Measurements from ENCODE around the gene PCED1B.

The PCED1B gene

GRCh38 chr12:47149146-47149545, 69.7 kb downstream of the PCED1B start:
- no peak overlapping the region for H3K4me3 ChIP-seq (replicated peaks; ENCODE audit: low read depth, low read length)
- TF ChIP-seq, protein P1, sequence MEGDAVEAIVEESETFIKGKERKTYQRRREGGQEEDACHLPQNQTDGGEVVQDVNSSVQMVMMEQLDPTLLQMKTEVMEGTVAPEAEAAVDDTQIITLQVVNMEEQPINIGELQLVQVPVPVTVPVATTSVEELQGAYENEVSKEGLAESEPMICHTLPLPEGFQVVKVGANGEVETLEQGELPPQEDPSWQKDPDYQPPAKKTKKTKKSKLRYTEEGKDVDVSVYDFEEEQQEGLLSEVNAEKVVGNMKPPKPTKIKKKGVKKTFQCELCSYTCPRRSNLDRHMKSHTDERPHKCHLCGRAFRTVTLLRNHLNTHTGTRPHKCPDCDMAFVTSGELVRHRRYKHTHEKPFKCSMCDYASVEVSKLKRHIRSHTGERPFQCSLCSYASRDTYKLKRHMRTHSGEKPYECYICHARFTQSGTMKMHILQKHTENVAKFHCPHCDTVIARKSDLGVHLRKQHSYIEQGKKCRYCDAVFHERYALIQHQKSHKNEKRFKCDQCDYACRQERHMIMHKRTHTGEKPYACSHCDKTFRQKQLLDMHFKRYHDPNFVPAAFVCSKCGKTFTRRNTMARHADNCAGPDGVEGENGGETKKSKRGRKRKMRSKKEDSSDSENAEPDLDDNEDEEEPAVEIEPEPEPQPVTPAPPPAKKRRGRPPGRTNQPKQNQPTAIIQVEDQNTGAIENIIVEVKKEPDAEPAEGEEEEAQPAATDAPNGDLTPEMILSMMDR (IDR thresholded peaks at IDR 0.05; ENCODE audit: low read length, missing control alignments) = no peak
- no peak for DNase-seq (ENCODE audit: low read depth)

GRCh38 chr12:47152095-47152494, 72.7 kb downstream of the PCED1B start:
- DNase-seq (ENCODE audit: low read depth) = no peak
- H3K4me3 ChIP-seq (replicated peaks; ENCODE audit: low read depth, low read length) = no peak overlapping the region
- TF ChIP-seq, protein P1 (IDR thresholded peaks at IDR 0.05; ENCODE audit: low read length, missing control alignments) = no peak

DNA sequence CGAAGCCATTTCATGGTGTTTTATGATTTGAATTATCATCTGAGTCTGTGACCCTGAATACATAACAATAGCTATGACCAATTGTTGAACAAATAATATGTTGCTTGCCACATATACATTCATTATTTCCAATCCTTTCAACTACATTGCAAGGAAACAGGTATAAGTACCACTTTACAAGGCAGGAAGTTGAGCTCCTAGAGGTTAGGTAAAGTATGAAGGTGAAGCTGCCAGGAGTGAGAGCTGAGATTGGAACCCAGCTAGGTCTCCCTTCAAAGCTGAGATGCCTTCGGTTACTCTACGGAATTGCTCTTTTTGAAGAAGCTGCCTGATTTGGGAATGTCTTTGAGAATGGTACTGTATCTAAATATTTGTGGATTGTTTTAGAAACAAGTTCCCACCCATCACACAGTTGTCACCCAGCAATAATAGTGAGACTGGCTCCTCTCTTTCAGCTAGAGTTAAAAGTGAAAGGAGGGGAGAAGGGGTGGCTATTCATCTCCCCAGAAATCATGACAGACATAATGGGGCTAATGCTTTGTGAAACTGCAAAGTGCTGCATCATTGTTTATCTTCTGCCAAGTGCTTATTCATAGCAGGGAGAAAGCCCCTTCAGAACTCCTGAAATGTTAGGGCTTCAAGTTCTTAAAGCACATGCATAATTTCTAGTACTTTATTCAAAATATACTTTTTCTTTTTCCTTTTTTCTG, 76.2 kb downstream of the PCED1B start:
- H3K4me3 ChIP-seq (replicated peaks; ENCODE audit: low read depth, low read length) = no peak overlapping the region
- TF ChIP-seq, protein P1 (IDR thresholded peaks at IDR 0.05; ENCODE audit: low read length, missing control alignments) = no peak
- DNase-seq (ENCODE audit: low read depth) = peak; percentile 84

DNA sequence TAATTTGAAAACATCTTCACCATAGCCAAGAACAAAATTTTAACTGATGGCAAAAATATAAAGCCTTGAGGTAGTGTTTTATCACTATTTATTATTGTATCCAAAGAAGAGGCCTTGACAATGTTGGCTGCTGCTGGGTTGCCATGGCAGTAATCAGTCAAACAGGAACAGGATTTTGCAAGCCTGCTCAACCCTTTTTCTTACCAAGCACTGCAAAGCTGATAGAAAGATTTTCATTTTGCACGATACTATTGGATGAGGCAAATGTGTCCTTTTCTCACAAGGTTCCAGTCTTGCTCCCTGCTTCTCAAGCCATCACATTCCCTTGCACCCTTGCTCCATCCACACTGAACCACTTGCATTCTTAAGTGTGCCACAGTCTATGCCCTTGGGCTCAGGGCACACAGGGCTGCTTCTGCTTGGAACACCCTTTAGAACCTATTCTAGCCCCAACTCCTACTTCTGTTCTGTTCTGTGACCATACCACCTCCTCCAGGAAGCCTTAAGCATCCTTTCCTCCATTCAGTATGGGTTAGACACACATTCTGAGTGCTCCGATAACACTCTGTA, 76.8 kb downstream of the PCED1B start:
- DNase-seq (ENCODE audit: low read depth) = peak; percentile 94
- no peak overlapping the region for H3K4me3 ChIP-seq (replicated peaks; ENCODE audit: low read depth, low read length)
- TF ChIP-seq, protein P1 (IDR thresholded peaks at IDR 0.05; ENCODE audit: low read length, missing control alignments) = no peak

DNA sequence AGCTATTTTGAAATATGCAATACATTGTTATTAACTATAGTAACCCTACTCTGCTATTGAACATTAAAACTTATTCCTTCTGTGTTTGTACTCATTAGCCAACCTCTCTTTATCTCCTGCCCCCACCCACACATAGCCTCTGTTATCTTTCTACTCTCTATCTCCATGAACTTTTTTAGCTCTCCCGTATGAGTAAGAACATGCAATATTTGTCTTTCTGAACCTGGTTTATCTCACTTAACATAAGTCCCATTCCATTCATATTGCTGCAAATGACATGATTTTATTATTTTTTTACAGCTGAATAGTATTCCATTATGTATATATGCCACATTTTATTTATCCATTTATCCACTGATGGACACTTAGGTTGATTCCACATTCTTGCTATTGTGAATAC, 79.4 kb downstream of the PCED1B start:
- TF ChIP-seq, protein P1 (IDR thresholded peaks at IDR 0.05; ENCODE audit: low read length, missing control alignments) = no peak
- no peak overlapping the region for H3K4me3 ChIP-seq (replicated peaks; ENCODE audit: low read depth, low read length)
- no peak for DNase-seq (ENCODE audit: low read depth)

DNA sequence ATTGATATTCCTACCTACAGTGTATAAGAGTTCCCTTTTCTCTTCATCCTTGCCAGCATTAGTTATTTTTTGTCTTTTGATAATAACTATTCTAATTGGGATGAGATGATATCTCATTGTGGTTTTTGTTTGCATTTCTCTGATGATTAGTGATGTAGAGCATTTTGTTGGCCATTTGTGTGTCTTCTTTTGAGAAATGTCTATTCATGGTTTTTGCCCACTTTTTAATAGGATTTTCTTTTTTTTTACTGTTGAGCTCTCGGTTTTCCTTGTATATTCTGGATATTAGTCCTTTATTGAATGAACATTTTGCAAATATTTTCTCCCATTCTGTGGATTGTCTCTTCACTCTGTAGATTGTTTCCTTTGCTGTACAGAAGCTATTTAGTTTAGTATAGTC, 79.9 kb downstream of the PCED1B start:
- DNase-seq (ENCODE audit: low read depth) = no peak
- no peak overlapping the region for H3K4me3 ChIP-seq (replicated peaks; ENCODE audit: low read depth, low read length)
- TF ChIP-seq, protein P1 (IDR thresholded peaks at IDR 0.05; ENCODE audit: low read length, missing control alignments) = no peak

All from fibroblast of pulmonary artery (primary cell).